Adrenal gland (tissue), 12 donors: ENCODE data around the gene CAMK2D. TPM values are rescaled to one million over a fixed set of nuclear protein-coding genes. Genes with fewer than 3 reads are reported as not detected.

Experiments used
- DNase-seq, 7 donors: peaks; one replicate each; pipeline ENCODE4 v3.0.0-alpha.2; 2019 to 2020
- H3K27ac ChIP-seq, 5 donors: fragments of 200-600 bp; sonication (generic) in 4 of 5; 1 replicate in 3 of 5; 2 replicates in 2 of 5; pipeline versions ENCODE4 v1.5.1 to v1.8.0; 2016 to 2020; ENCODE audit warnings: mild to moderate bottlenecking in 1 of 5
- H3K27me3 ChIP-seq: fragments of 200-600 bp; 2 replicates; pipeline ENCODE4 v1.8.0; 2021
- H3K36me3 ChIP-seq, 2 donors: fragments of 200-600 bp; replicated peaks in 1 of 2; 1 replicate in 1 of 2; 2 replicates in 1 of 2; pipeline versions ENCODE4 v1.5.1 to v1.8.0; 2018 to 2022
- H3K4me1 ChIP-seq, 2 donors: fragments of 200-600 bp; replicated peaks in 1 of 2; 1 replicate in 1 of 2; 2 replicates in 1 of 2; pipeline versions ENCODE4 v1.5.1 to v1.8.0; 2018 to 2021
- H3K4me3 ChIP-seq, 4 donors: fragments of 200-600 bp; sonication (generic) in 3 of 4; one replicate each; pipeline ENCODE4 v1.5.1; 2016 to 2018
- H3K9me3 ChIP-seq, 3 donors: fragments of 200-600 bp; sonication (generic) in 1 of 3; replicated peaks in 1 of 3; 1 replicate in 2 of 3; 2 replicates in 1 of 3; pipeline versions ENCODE4 v1.5.1 to v1.8.0; 2016 to 2021
- POLR2A ChIP-seq, 2 donors: fragments of 450-650 bp; IDR thresholded peaks; one replicate each; pipeline ENCODE4 v1.6.1; 2017; ENCODE audit warnings: antibody characterized with exemption in 2 of 2, mild to moderate bottlenecking in 2 of 2, moderate library complexity in 1 of 2
- WGBS, 4 donors: extraction: QIAGEN DNeasy Blood & Tissue Kit in 2 of 4; methylation state at CpG; one replicate each; pipeline versions ENCODE4 v1.1.5 to v1.1.7; 2013 to 2017; 5-methylcytosine and 5-hydroxymethylcytosine counted together
- intact Hi-C, 2 donors: fragments of 100-400 bp; cut with DNase I; formaldehyde crosslinking; loops; one replicate each; pipeline versions ENCODE4 v1.14.1 to v1.15.0; 2022 to 2023
- polyA plus RNA-seq, 3 donors: library from polyadenylated mRNA; stranded (reverse); fragments of 200-250 nt in 2 of 3; fragments of 350-450 nt in 1 of 3; fragmentation: Illumina TruSeq in 1 of 3; extraction: RNeasy Lipid Tissue Mini Kit (QIAGEN cat#74804) in 1 of 3; gene quantifications; one replicate each; pipeline ENCODE4 v1.2.3, GENCODE V29; 2013 to 2014
- total RNA-seq, 9 donors: library from RNA; depleted of rRNA in 4 of 9; stranded (reverse); fragments of >200 nt in 4 of 9; fragments of 120-200 nt in 1 of 9; fragmentation: NEBNext Ultra II Directional in 1 of 9; extraction: Animal tissue kit (Norgen Biotek cat#: 25700) in 1 of 9; gene quantifications; one replicate each; pipeline versions ENCODE4 v1.1.0 to v1.2.4, GENCODE V29; 2013 to 2023
- TF ChIP-seq, protein P1 (sequence below), 6 experiments: fragments of 450-650 bp in 4 of 6; fragments of 200-600 bp in 2 of 6; sonication (generic) in 1 of 6; IDR thresholded peaks; 1 replicate in 5 of 6; 2 replicates in 1 of 6; pipeline versions ENCODE4 v1.5.1 to v1.8.0; 2016 to 2021; ENCODE audit warnings: antibody characterized with exemption in 6 of 6, mild to moderate bottlenecking in 2 of 6, moderate library complexity in 1 of 6
- donor health status: healthy with polysubstance abuse.
- donor health status: Bipolar disorder and iron deficiency.
- donor health status: DM: yes; HTN: yes; CAD: no.
- donor health status: DM: no; HTN: no; CAD: no.
- donor health status: DM: no; HTN: no; CAD: no.
- donor health status: DM: yes; HTN: yes; CAD: no.

CAMK2D gene
- total and polyA plus RNA-seq, 12 donors: 7.6 to 83.9 (median 33.6) TPM

DNA sequence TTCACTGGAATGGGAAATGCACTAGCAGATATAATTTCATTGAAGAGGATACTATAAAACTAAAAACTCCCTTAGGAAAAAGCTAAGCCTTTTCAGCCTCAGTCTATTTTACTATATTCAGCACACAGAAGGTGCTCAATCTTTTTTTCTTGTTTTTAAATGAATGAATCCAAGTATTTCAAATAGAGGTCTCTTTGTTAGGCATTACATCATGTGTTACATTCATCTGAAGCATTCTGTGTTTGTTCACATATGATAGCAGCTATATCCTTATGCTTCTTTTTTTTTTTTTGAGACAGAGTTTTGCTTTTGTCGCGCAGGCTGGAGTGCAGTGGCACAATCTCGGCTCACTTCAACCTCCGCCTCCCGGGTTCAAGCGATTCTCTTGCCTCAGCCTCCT, 278.4 kb downstream of the CAMK2D start:
- Histone ChIP-seq H3K36me3 (no peaks in the 10 kb centered on the region), H3K9me3 (no peaks in the 10 kb centered on the region), H3K27ac (no peak overlapping the region), H3K4me1 (peaks cover 0 to 3% of the 10 kb centered on the region in 2 donors), H3K4me3 (no peak overlapping the region), H3K27me3 (no peaks in the 10 kb centered on the region)
- no peak for DNase-seq
- intact Hi-C loops: no loop called here
- 89 to 98% (median 94%) methylated on average over 6 of the region's 6 CpGs for WGBS, 4 donors
- TF ChIP-seq, protein P1, sequence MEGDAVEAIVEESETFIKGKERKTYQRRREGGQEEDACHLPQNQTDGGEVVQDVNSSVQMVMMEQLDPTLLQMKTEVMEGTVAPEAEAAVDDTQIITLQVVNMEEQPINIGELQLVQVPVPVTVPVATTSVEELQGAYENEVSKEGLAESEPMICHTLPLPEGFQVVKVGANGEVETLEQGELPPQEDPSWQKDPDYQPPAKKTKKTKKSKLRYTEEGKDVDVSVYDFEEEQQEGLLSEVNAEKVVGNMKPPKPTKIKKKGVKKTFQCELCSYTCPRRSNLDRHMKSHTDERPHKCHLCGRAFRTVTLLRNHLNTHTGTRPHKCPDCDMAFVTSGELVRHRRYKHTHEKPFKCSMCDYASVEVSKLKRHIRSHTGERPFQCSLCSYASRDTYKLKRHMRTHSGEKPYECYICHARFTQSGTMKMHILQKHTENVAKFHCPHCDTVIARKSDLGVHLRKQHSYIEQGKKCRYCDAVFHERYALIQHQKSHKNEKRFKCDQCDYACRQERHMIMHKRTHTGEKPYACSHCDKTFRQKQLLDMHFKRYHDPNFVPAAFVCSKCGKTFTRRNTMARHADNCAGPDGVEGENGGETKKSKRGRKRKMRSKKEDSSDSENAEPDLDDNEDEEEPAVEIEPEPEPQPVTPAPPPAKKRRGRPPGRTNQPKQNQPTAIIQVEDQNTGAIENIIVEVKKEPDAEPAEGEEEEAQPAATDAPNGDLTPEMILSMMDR (IDR thresholded peaks at IDR 0.05): no peak
- no peak for TF ChIP-seq POLR2A (IDR thresholded peaks at IDR 0.05)

DNA sequence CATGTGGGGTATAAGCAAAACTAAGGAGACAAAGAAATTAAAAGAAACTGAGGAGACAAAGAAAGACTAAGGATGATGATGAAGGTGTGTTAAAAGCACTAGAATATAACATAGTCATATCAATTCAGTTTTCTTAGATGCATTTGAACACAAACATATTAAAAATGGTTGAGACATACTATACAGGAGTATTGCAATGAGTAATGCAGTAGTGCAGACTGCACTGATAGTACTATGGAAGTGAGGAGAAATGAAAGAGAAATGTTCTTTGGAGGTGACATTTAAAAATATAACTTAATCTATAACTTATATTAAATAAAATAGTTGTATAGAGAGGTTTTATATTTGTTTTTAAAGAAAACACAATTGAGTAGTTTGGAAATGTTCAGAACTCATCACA, 279.2 kb downstream of the CAMK2D start:
- H3K36me3 ChIP-seq: no peaks in the 10 kb centered on the region
- no peaks in the 10 kb centered on the region for H3K9me3 ChIP-seq
- H3K4me3 ChIP-seq: no peak overlapping the region
- H3K4me1 ChIP-seq: no peaks in the 10 kb centered on the region
- H3K27me3 ChIP-seq: no peaks in the 10 kb centered on the region
- TF ChIP-seq POLR2A (IDR thresholded peaks at IDR 0.05): no peak
- TF ChIP-seq, protein P1 (IDR thresholded peaks at IDR 0.05): no peak
- intact Hi-C loops: no loop called here
- H3K27ac ChIP-seq: no peak overlapping the region
- no peak for DNase-seq

DNA sequence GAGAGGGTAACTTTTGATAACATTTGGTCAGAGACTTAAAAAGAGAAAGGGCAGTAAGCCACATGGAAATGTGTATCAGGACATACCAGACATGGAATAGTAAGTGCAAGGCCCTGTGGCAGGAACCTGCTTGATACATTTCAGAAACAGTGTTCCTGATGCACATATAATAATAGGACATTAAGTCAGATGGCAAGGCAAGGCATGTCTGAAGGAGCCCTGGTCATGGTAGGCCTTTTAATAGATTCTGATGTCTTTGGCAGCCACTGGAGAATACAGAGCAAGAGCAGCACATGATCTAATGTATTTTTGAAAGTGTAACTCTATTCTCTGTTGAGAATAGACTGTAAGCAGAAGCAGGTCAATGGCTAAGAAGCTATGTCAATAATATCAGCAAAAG, 279.7 kb downstream of the CAMK2D start:
- Histone ChIP-seq H3K4me3 (no peak overlapping the region), H3K4me1 (no peaks in the 10 kb centered on the region), H3K9me3 (no peaks in the 10 kb centered on the region), H3K27me3 (no peaks in the 10 kb centered on the region), H3K36me3 (no peaks in the 10 kb centered on the region), H3K27ac (no peak overlapping the region)
- intact Hi-C loops: no loop called here
- DNase-seq: no peak
- TF ChIP-seq POLR2A (IDR thresholded peaks at IDR 0.05): no peak
- TF ChIP-seq, protein P1 (IDR thresholded peaks at IDR 0.05): no peak

DNA sequence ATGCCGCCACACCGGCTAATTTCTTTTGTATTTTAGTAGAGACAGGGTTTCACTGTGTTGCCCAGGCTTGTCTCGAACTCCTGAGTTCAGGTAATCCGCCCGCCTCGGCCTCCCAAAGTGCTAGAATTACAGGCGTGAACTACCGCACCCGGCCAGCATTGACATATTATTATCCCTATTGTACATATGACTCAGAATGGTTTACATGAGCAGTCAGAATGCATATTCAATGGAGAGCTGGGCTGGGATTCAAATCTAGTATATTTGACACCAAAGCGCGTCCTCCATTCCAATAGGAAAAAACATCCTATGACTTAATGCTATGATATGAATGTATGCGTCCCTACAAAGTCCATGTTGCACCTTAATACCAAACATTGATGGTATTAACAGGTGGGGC, 281.4 kb downstream of the CAMK2D start:
- intact Hi-C loops: no loop called here
- WGBS, 4 donors: 93 to 97% (median 95%) methylated on average over 12 of the region's 12 CpGs

More for the DNA sequence above, 281.4 kb downstream of the CAMK2D start:
- H3K27me3 ChIP-seq: no peaks in the 10 kb centered on the region
- TF ChIP-seq, protein P1 (IDR thresholded peaks at IDR 0.05): no peak
- no peak for TF ChIP-seq POLR2A (IDR thresholded peaks at IDR 0.05)
- H3K4me3 ChIP-seq: no peak overlapping the region
- no peaks in the 10 kb centered on the region for H3K4me1 ChIP-seq
- no peaks in the 10 kb centered on the region for H3K9me3 ChIP-seq
- no peak overlapping the region for H3K27ac ChIP-seq
- H3K36me3 ChIP-seq: no peaks in the 10 kb centered on the region
- DNase-seq: no peak
